HS-5 (cell line): Measurements from ENCODE around the gene CCDC121.

ENCODE experiments used
- DNase-seq: peaks from one replicate; pipeline ENCODE4 v3.0.0-alpha.2; 2012; ENCODE audit warnings: low read depth

The CCDC121 gene

GRCh38 chr2:27628767-27629709 is at the start of gene CCDC121, which contains the start of gene GPN1:
Gene CCDC121 (minus strand): TSS chr2:27629012. CDS start chr2:27627799, 1,213 bp downstream.
Gene GPN1 (plus strand): TSS chr2:27629050. CDS start chr2:27629059, 9 bp downstream.
- peak; percentile 75 for DNase-seq

- DNase-seq: no peak
Measured at GRCh38 chr2:27672723-27673486, 44.1 kb upstream of the CCDC121 start.

GRCh38 chr2:27671235-27671634 is 42.4 kb upstream of the CCDC121 start:
- no peak for DNase-seq

GRCh38 chr2:27667446-27667845 is 38.6 kb upstream of the CCDC121 start:
- DNase-seq: no peak

- DNase-seq: no peak
Measured at GRCh38 chr2:27664622-27665363, 36.0 kb upstream of the CCDC121 start.

- no peak for DNase-seq
Measured at GRCh38 chr2:27664154-27664574, 35.4 kb upstream of the CCDC121 start.

GRCh38 chr2:27663285-27664153 is 34.7 kb upstream of the CCDC121 start, which contains the start of the genes SLC4A1AP and SUPT7L:
Gene SLC4A1AP (plus strand): TSS chr2:27663889. CDS start chr2:27663915, 26 bp downstream.
Gene SUPT7L (minus strand): TSS chr2:27663614. CDS start chr2:27662192, 1,422 bp downstream.
- peak; percentile 85 for DNase-seq

- no peak for DNase-seq
Measured at GRCh38 chr2:27661371-27661770, 32.6 kb upstream of the CCDC121 start.

GRCh38 chr2:27655155-27655951 is 26.5 kb upstream of the CCDC121 start:
- no peak for DNase-seq

GRCh38 chr2:27653397-27653796 is 24.6 kb upstream of the CCDC121 start:
- no peak for DNase-seq

- DNase-seq: no peak
Measured at GRCh38 chr2:27652790-27653189, 24.0 kb upstream of the CCDC121 start.

- DNase-seq: no peak
Measured at GRCh38 chr2:27652341-27652740, 23.5 kb upstream of the CCDC121 start.

- DNase-seq: no peak
Measured at GRCh38 chr2:27651056-27651455, 22.2 kb upstream of the CCDC121 start.

GRCh38 chr2:27647737-27648136 is 18.9 kb upstream of the CCDC121 start:
- DNase-seq: no peak

- no peak for DNase-seq
Measured at GRCh38 chr2:27647289-27647688, 18.5 kb upstream of the CCDC121 start.

- DNase-seq: no peak
Measured at GRCh38 chr2:27645197-27645596, 16.4 kb upstream of the CCDC121 start.

- DNase-seq: no peak
Measured at GRCh38 chr2:27640722-27641245, 12.0 kb upstream of the CCDC121 start.

- DNase-seq: no peak
Measured at GRCh38 chr2:27638709-27639108, 9.9 kb upstream of the CCDC121 start.

- peak; percentile 84 for DNase-seq
Measured at GRCh38 chr2:27638037-27638637, 9.3 kb upstream of the CCDC121 start.
